ENCODE results near the gene TMA7B.
"Not testable (repeated sequence)": the region's sequence is repeated elsewhere in the genome, so short reads cannot be mapped to it uniquely, and the experiment has no call there.

GRCh38 chr22:39951603-39952293, 8.4 kb upstream of the TMA7B start:
- TF ChIP-seq EZH2 (IDR thresholded peaks at IDR 0.05; ENCODE audit: insufficient read depth, poor library complexity, severe bottlenecking); EZH2phosphoT487 (IDR thresholded peaks at IDR 0.05; ENCODE audit: insufficient read depth, low read depth): not testable (repeated sequence)
